ENCODE data around the gene TMEM143. TPM values are rescaled to one million over a fixed set of nuclear protein-coding genes. Genes with fewer than 3 reads are reported as not detected.
A peak's percentile ranks its signal among the peaks of the same experiment; 100 is the strongest.

Gene TMEM143
- total and polyA plus RNA-seq, 4 experiments from 2014 or later = 3.8 to 31.8 (median 17.9) TPM

DNA sequence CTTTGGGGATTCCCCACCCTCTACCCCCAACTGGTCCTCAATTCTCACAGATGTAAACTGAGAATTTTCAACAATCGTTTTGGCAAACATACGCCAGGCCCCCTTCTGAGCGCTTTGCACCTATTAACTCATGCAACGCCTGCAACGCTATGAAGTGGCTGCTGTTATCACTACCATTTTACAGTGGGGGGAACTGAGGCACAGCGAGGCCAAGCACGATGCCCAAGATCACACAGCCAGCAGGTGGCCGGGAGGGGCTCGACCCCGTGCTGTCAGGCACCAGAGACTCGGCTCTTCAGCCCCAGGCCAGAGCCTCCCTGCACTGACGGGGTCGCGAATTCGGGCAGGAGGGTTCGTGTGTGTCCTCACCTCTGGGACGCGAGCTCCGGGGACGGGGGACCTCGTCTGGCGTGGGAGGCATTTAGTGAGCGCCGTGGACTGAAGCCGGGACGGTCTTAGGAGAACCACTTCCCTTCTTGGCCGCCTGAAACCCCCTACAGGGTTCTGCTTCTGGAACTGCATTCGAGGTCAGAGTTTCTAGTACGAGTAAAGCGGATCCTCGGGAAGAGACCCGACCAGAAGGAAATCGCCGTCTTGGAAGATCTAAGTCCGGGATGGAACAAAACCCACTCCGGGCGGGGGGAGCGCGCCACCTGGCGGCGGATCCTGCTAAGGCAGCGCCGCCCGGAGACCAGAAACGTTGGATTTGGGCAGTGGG is 72.8 kb downstream of the TMEM143 start:
- ChIA-PET CTCF (ENCODE audit: partially characterized antibody) (interaction anchor here (0.8 to 2.6 kb wide), 9 partner anchors 11 to 184 kb away, joined by 3 to 15 read pairs (median 6); partner anchors contain the start of genes PLA2G4C and ZNF114), POLR2A (ENCODE audit: partially characterized antibody) (no interaction called here)
- DNase-seq = peak; percentile 46 to 65 (median 48)
- H3K4me3 ChIP-seq (ENCODE audit: low read length in 2 of 2) = peak overlapping the region; percentile 29 to 58
- Mint-ChIP-seq H3K27me3 (peaks cover 3 to 13% of the 10 kb centered on the region in 2 donors), H3K4me1 (peaks cover 0 to 8% (median 3%) of the 10 kb centered on the region in 4 donors), H3K36me3 (peaks cover 5 to 9% of the 10 kb centered on the region in 2 donors), H3K4me3 (peak overlapping the region; percentile 77 to 86 (median 81)), H3K27ac (peak overlapping the region in 2 of 7 donors; percentile 27 to 68), H3K9me3 (peaks cover 4 to 14% (median 12%) of the 10 kb centered on the region in 8 donors)
- H3K36me3 ChIP-seq (ENCODE audit: insufficient read depth, low read length) = no peaks in the 10 kb centered on the region
- no peak overlapping the region for H3K27ac ChIP-seq (ENCODE audit: low read depth, low read length)
- peaks cover 8% of the 10 kb centered on the region for H3K4me1 ChIP-seq (ENCODE audit: insufficient read depth, low read length)
- intact Hi-C loops (cut with micrococcal nuclease) = loop anchor here (1.0 kb wide), 3 partner anchors 24 to 328 kb away; no protein-coding TSS in a partner anchor
- H3K9me3 ChIP-seq (ENCODE audit: control insufficient read depth in 1 of 2, low read length in 2 of 2) = no peaks in the 10 kb centered on the region
- H3K27me3 ChIP-seq (ENCODE audit: insufficient read depth, low read length) = no peaks in the 10 kb centered on the region

DNA sequence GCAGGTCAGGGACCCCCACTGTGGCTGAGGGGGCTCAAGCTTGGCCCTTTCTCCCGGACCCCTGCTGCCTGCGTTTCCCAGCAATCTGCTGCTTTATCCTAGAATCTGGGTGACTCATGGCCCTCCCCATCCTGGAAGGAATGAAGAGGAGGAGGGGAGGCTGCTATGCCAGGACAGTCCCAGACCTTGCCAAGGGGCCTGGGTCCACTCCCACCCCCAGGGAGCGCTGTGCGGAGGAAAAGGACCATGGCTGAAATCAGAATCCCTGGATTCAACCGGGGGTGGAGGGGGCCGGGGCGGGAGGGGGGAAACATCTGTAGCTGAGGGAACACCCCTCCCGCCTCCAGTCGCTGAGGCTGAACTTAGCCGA is 73.4 kb downstream of the TMEM143 start:
- Histone ChIP-seq H3K4me3 (ENCODE audit: low read length in 2 of 2) (no peak overlapping the region), H3K4me1 (ENCODE audit: insufficient read depth, low read length) (peaks cover 8% of the 10 kb centered on the region), H3K9me3 (ENCODE audit: control insufficient read depth in 1 of 2, low read length in 2 of 2) (no peaks in the 10 kb centered on the region), H3K36me3 (ENCODE audit: insufficient read depth, low read length) (no peaks in the 10 kb centered on the region), H3K27me3 (ENCODE audit: insufficient read depth, low read length) (no peaks in the 10 kb centered on the region), H3K27ac (ENCODE audit: low read depth, low read length) (no peak overlapping the region)
- intact Hi-C loops (cut with micrococcal nuclease) = no loop called here
- H3K9me3 Mint-ChIP-seq = peaks cover 4 to 18% (median 13%) of the 10 kb centered on the region in 8 donors
- CTCF ChIA-PET (ENCODE audit: partially characterized antibody) = interaction anchor here (0.9 to 2.5 kb wide), 7 partner anchors 18 to 327 kb away, joined by 3 to 9 read pairs (median 6); partner anchors contain the start of genes PLA2G4C and ZNF114
- peaks cover 0 to 8% (median 3%) of the 10 kb centered on the region in 4 donors for H3K4me1 Mint-ChIP-seq
- H3K4me3 Mint-ChIP-seq = no peak overlapping the region
- no peak for DNase-seq
- no peak overlapping the region for H3K27ac Mint-ChIP-seq
- peaks cover 7 to 12% of the 10 kb centered on the region in 2 donors for H3K27me3 Mint-ChIP-seq
- H3K36me3 Mint-ChIP-seq = peaks cover 5 to 14% of the 10 kb centered on the region in 2 donors
- POLR2A ChIA-PET (ENCODE audit: partially characterized antibody) = no interaction called here

DNA sequence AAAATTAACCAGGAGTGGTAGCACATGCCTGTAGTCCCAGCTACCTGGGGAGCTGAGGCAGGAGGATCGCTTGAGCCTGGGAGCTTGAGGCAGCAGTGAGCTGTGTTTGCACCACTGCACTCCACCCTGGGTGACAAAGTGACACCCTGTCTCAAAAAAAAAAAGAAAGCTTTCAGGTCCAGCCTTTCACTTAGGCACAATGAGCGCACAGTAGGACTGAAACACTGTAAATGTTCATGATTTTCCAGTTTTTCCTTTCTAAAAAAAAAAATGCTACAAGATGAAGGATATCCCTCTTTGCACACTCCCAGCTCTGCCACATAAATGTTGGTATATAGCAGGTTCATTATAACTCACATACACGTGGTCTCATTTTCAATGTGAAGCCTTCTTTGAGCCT is 76.0 kb downstream of the TMEM143 start:
- H3K9me3 ChIP-seq (ENCODE audit: control insufficient read depth in 1 of 2, low read length in 2 of 2) = no peaks in the 10 kb centered on the region
- no peaks in the 10 kb centered on the region for H3K27me3 ChIP-seq (ENCODE audit: insufficient read depth, low read length)
- peaks cover 5 to 24% of the 10 kb centered on the region in 2 donors for H3K36me3 Mint-ChIP-seq
- H3K4me3 Mint-ChIP-seq = no peak overlapping the region
- POLR2A ChIA-PET (ENCODE audit: partially characterized antibody) = no interaction called here
- peaks cover 7 to 15% of the 10 kb centered on the region in 2 donors for H3K27me3 Mint-ChIP-seq
- intact Hi-C loops (cut with micrococcal nuclease) = no loop called here
- H3K36me3 ChIP-seq (ENCODE audit: insufficient read depth, low read length) = no peaks in the 10 kb centered on the region
- CTCF ChIA-PET (ENCODE audit: partially characterized antibody) = interaction anchor here (0.6 to 1.0 kb wide), 3 partner anchors 18 to 1690 kb away, joined by 3 read pairs; partner anchors contain the start of gene ZNF114
- peaks cover 4 to 28% (median 19%) of the 10 kb centered on the region in 8 donors for H3K9me3 Mint-ChIP-seq
- H3K27ac ChIP-seq (ENCODE audit: low read depth, low read length) = no peak overlapping the region
- DNase-seq = no peak
- no peak overlapping the region for H3K4me3 ChIP-seq (ENCODE audit: low read length in 2 of 2)
- H3K4me1 Mint-ChIP-seq = peaks cover 0 to 8% (median 3%) of the 10 kb centered on the region in 4 donors
- H3K27ac Mint-ChIP-seq = no peak overlapping the region
- peaks cover 8% of the 10 kb centered on the region for H3K4me1 ChIP-seq (ENCODE audit: insufficient read depth, low read length)

DNA sequence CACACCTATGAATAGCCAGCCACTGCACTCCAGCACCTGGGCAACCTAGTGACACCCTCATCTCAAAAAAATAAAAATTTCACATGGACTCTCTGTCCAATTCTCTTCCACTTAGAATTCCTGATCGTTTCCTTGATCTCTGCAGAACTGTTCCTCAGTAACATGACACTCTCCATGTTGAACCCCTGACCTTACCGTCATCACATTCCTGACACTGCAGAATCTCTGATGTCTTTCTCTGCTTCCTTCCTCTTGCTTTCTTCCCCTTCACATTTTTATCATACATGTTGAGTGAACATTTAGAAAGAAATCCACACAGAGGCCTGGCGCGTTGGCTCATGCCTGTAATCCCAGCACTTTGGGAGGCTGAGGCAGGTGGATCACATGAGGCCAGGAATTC is 78.8 kb downstream of the TMEM143 start:
- DNase-seq = no peak
- Histone ChIP-seq H3K27ac (ENCODE audit: low read depth, low read length) (no peak overlapping the region), H3K36me3 (ENCODE audit: insufficient read depth, low read length) (no peaks in the 10 kb centered on the region), H3K4me1 (ENCODE audit: insufficient read depth, low read length) (no peaks in the 10 kb centered on the region), H3K27me3 (ENCODE audit: insufficient read depth, low read length) (no peaks in the 10 kb centered on the region), H3K4me3 (ENCODE audit: low read length in 2 of 2) (no peak overlapping the region), H3K9me3 (ENCODE audit: control insufficient read depth in 1 of 2, low read length in 2 of 2) (no peaks in the 10 kb centered on the region)
- CTCF ChIA-PET (ENCODE audit: partially characterized antibody) = no interaction called here
- Mint-ChIP-seq H3K27me3 (peaks cover 7 to 15% of the 10 kb centered on the region in 2 donors), H3K36me3 (peaks cover 5 to 24% of the 10 kb centered on the region in 2 donors), H3K9me3 (peaks cover 4 to 28% (median 19%) of the 10 kb centered on the region in 8 donors), H3K27ac (no peak overlapping the region), H3K4me3 (no peak overlapping the region), H3K4me1 (no peaks in the 10 kb centered on the region)
- intact Hi-C loops (cut with micrococcal nuclease) = no loop called here
- POLR2A ChIA-PET (ENCODE audit: partially characterized antibody) = no interaction called here

DNA sequence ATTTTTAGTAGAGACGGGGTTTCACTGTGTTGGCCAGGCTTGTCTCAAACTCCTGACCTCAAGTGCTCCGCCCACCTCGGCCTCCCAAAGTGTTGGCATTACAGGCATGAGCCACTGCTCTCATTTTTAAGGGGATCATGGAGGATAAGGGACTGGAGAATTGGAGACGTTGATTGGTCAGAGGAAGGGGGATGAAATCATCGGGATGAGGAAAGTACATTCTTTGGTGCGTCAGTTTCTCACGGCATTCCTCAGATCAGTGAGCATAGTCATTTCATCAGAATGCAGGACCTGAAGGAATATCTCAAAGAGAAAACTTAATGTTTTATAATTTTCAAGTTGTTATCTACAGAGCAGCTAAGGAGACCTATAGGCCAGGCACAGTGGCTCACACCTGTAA is 79.8 kb downstream of the TMEM143 start:
- no peaks in the 10 kb centered on the region for H3K36me3 ChIP-seq (ENCODE audit: insufficient read depth, low read length)
- no peaks in the 10 kb centered on the region for H3K27me3 ChIP-seq (ENCODE audit: insufficient read depth, low read length)
- Mint-ChIP-seq H3K36me3 (peaks cover 5 to 24% of the 10 kb centered on the region in 2 donors), H3K27ac (no peak overlapping the region), H3K9me3 (peaks cover 4 to 27% (median 19%) of the 10 kb centered on the region in 8 donors), H3K27me3 (peaks cover 7 to 15% of the 10 kb centered on the region in 2 donors), H3K4me1 (no peaks in the 10 kb centered on the region), H3K4me3 (no peak overlapping the region)
- H3K9me3 ChIP-seq (ENCODE audit: control insufficient read depth in 1 of 2, low read length in 2 of 2) = no peaks in the 10 kb centered on the region
- intact Hi-C loops (cut with micrococcal nuclease) = no loop called here
- no peak for DNase-seq
- no peaks in the 10 kb centered on the region for H3K4me1 ChIP-seq (ENCODE audit: insufficient read depth, low read length)
- CTCF ChIA-PET (ENCODE audit: partially characterized antibody) = no interaction called here
- POLR2A ChIA-PET (ENCODE audit: partially characterized antibody) = no interaction called here
- no peak overlapping the region for H3K4me3 ChIP-seq (ENCODE audit: low read length in 2 of 2)
- H3K27ac ChIP-seq (ENCODE audit: low read depth, low read length) = no peak overlapping the region

Other genes with a start within 250 kb of the TMEM143 start
- 100 to 1,000 TPM; 118 to 124 TPM for gene LIG1, start 193.6 kb downstream of the TMEM143 start, total RNA-seq
- gene LIG1, start 193.6 kb downstream of the TMEM143 start, polyA plus RNA-seq = 10 to 100 TPM; 13.4 to 30.6 TPM
- gene ZSWIM9, start 193.3 kb downstream of the TMEM143 start, total RNA-seq = 10 to 100 TPM; 10.5 to 11.8 TPM
- gene ZSWIM9, start 193.3 kb downstream of the TMEM143 start, polyA plus RNA-seq = 1 to 10 TPM in 1 of 2 donors, under 1 TPM in 1; 0.25 to 1.6 TPM
- 100 to 1,000 TPM; 310 to 316 TPM for gene CARD8, start 108.0 kb downstream of the TMEM143 start, total RNA-seq
- 10 to 100 TPM; 74.9 to 90.5 TPM for gene CARD8, start 108.0 kb downstream of the TMEM143 start, polyA plus RNA-seq
- under 1 TPM in 1 of 2 experiments, not detected in 1; 0.36 TPM for gene ZNF114, start 93.9 kb downstream of the TMEM143 start, total RNA-seq
- not detected for gene ZNF114, start 93.9 kb downstream of the TMEM143 start, polyA plus RNA-seq
- gene EMP3, start 38.4 kb downstream of the TMEM143 start, total RNA-seq = 100 to 1,000 TPM; 293 to 294 TPM
- gene EMP3, start 38.4 kb downstream of the TMEM143 start, polyA plus RNA-seq = 1,000 to 10,000 TPM; 1,097 to 1,108 TPM
- gene SYNGR4, start 427 bp upstream of the TMEM143 start, total RNA-seq = not detected
- gene SYNGR4, start 427 bp upstream of the TMEM143 start, polyA plus RNA-seq = not detected
- 10 to 100 TPM; 58.8 to 63.2 TPM for gene KDELR1, start 27.6 kb upstream of the TMEM143 start, total RNA-seq
- gene KDELR1, start 27.6 kb upstream of the TMEM143 start, polyA plus RNA-seq = 10 to 100 TPM; 17.7 to 28.8 TPM
- under 1 TPM; 0.14 to 0.17 TPM for gene GRIN2D, start 29.7 kb upstream of the TMEM143 start, total RNA-seq
- not detected for gene GRIN2D, start 29.7 kb upstream of the TMEM143 start, polyA plus RNA-seq
- 10 to 100 TPM; 36.2 to 39.0 TPM for gene GRWD1, start 82.0 kb upstream of the TMEM143 start, total RNA-seq
- 10 to 100 TPM; 44.4 to 52.8 TPM for gene GRWD1, start 82.0 kb upstream of the TMEM143 start, polyA plus RNA-seq
- gene KCNJ14, start 91.6 kb upstream of the TMEM143 start, total RNA-seq = 1 to 10 TPM; 2.5 to 3.6 TPM
- under 1 TPM; 0.18 to 0.22 TPM for gene KCNJ14, start 91.6 kb upstream of the TMEM143 start, polyA plus RNA-seq
- 10 to 100 TPM; 74.9 to 89.0 TPM for gene CYTH2, start 105.4 kb upstream of the TMEM143 start, total RNA-seq
- gene CYTH2, start 105.4 kb upstream of the TMEM143 start, polyA plus RNA-seq = 10 to 100 TPM; 30.1 to 31.3 TPM
- gene LMTK3, start 147.9 kb upstream of the TMEM143 start, total RNA-seq = 10 to 100 TPM; 18.5 to 20.6 TPM
- gene LMTK3, start 147.9 kb upstream of the TMEM143 start, polyA plus RNA-seq = under 1 TPM in 1 of 2 donors, not detected in 1; 0.17 TPM
- gene SULT2B1, start 188.2 kb upstream of the TMEM143 start, total RNA-seq = not detected
- gene SULT2B1, start 188.2 kb upstream of the TMEM143 start, polyA plus RNA-seq = under 1 TPM in 1 of 2 donors, not detected in 1; 0.13 TPM
- not detected for gene SPACA4, start 242.8 kb upstream of the TMEM143 start, total RNA-seq
- gene SPACA4, start 242.8 kb upstream of the TMEM143 start, polyA plus RNA-seq = not detected